Endothelial cell of umbilical vein (primary cell): Measurements from ENCODE around the gene DAPL1. TPM values are rescaled to one million over a fixed set of nuclear protein-coding genes. Genes with fewer than 3 reads are reported as not detected.

Experiments
- BruUV-seq: library from RNA; stranded (reverse); fragments of 400-500 nt; replicated peaks from 2 replicates; lab custom pipeline; 2021; lab: Mats Ljungman, UMichigan
- CTCF ChIA-PET: fragments of 300-600, 350-600 bp; sonication (Branson Sonifier 250); formaldehyde crosslinking; loops from one replicate; lab custom pipeline; 2021; ENCODE audit warnings: antibody characterized with exemption, inconsistent platforms; lab: Charles Lee
- POLR2A ChIA-PET: fragments of 300-600, 350-600 bp; sonication (Branson Sonifier 250); formaldehyde crosslinking; loops from one replicate; lab custom pipeline; 2021; ENCODE audit warnings: antibody characterized with exemption, inconsistent platforms; lab: Charles Lee
- DNase-seq: peaks from one replicate; pipeline ENCODE4 v3.0.0-alpha.2; 2011; ENCODE audit warnings: low read depth, low spot score
- FAIRE-seq: peaks from 2 replicates; lab custom pipeline; 2011; peaks lifted over from hg19 to GRCh38; lab: Jason Lieb, UNC
- H2AFZ ChIP-seq: 2 replicates; pipeline ENCODE4 v1.6.0; 2012; ENCODE audit warnings: low read depth, low read length, control low read depth, inconsistent platforms
- H3K27ac ChIP-seq: 2 replicates; pipeline ENCODE4 v1.5.1; 2011; ENCODE audit warnings: low read depth, mild to moderate bottlenecking, control low read depth, low read length, moderate library complexity; ENCODE audit not compliant: insufficient read depth
- H3K27me3 ChIP-seq, 2 experiments: 2 replicates each; pipeline versions ENCODE4 v1.6.0 to v1.6.1; 2011; ENCODE audit warnings: low read length in 2 of 2, mixed read lengths in 1 of 2; ENCODE audit not compliant: control insufficient read depth in 2 of 2, insufficient read depth in 2 of 2
- H3K36me3 ChIP-seq, 2 experiments: 2 replicates in 1 of 2; 3 replicates in 1 of 2; pipeline ENCODE4 v1.5.1; 2011; ENCODE audit warnings: low read length in 2 of 2, mild to moderate bottlenecking in 1 of 2, moderate library complexity in 1 of 2; ENCODE audit not compliant: control insufficient read depth in 2 of 2, insufficient read depth in 2 of 2; ENCODE audit errors: extremely low read depth in 1 of 2
- H3K4me1 ChIP-seq: 3 replicates; pipeline ENCODE4 v1.5.1; 2011; ENCODE audit warnings: mild to moderate bottlenecking, low read length; ENCODE audit not compliant: control insufficient read depth, insufficient read depth; ENCODE audit errors: extremely low read depth
- H3K4me2 ChIP-seq: 2 replicates; pipeline ENCODE4 v1.6.1; 2011; ENCODE audit warnings: low read length, control low read depth, mixed read lengths; ENCODE audit not compliant: insufficient read depth
- H3K4me3 ChIP-seq, 3 experiments: fragments of 200-600 bp in 1 of 3; sonication (generic), shearing (Covaris generic) in 1 of 3; replicated peaks in 1 of 3; 2 replicates each; pipeline ENCODE4 v1.5.1; 2011 to 2016; ENCODE audit warnings: control low read depth in 3 of 3, low read length in 3 of 3, mild to moderate bottlenecking in 2 of 3, inconsistent platforms in 1 of 3, low read depth in 1 of 3, moderate library complexity in 1 of 3; ENCODE audit not compliant: insufficient read depth in 1 of 3
- H3K79me2 ChIP-seq: 2 replicates; pipeline ENCODE4 v1.6.0; 2012; ENCODE audit warnings: low read length, inconsistent platforms; ENCODE audit not compliant: control insufficient read depth, insufficient read depth
- H3K9ac ChIP-seq: replicated peaks from 2 replicates; pipeline ENCODE3; 2011; ENCODE audit warnings: low read length, control low read depth; ENCODE audit not compliant: insufficient read depth; ENCODE audit errors: extremely low read depth
- H3K9me1 ChIP-seq: replicated peaks from 3 replicates; pipeline ENCODE4 v1.6.0; 2011; ENCODE audit warnings: mild to moderate bottlenecking, low read length; ENCODE audit not compliant: control insufficient read depth, insufficient read depth; ENCODE audit errors: extremely low read depth
- H3K9me3 ChIP-seq: replicated peaks from 2 replicates; pipeline ENCODE4 v1.5.1; 2012; ENCODE audit warnings: low read length, inconsistent platforms; ENCODE audit not compliant: control insufficient read depth, insufficient read depth
- H4K20me1 ChIP-seq: replicated peaks from 2 replicates; pipeline ENCODE3; 2011; ENCODE audit warnings: mild to moderate bottlenecking, low read length; ENCODE audit not compliant: control insufficient read depth, insufficient read depth; ENCODE audit errors: extremely low read depth
- FOS ChIP-seq: IDR thresholded peaks from 2 replicates; pipeline ENCODE4 v1.6.1; 2011; ENCODE audit warnings: mild to moderate bottlenecking, low read length, moderate library complexity, borderline replicate concordance; ENCODE audit not compliant: insufficient read depth
- GATA2 ChIP-seq: IDR thresholded peaks from 2 replicates; pipeline ENCODE4 v1.7.0; 2011; ENCODE audit warnings: low read depth, mild to moderate bottlenecking, moderate library complexity, mixed read lengths, low read length; ENCODE audit not compliant: insufficient read length, insufficient read depth
- MAX ChIP-seq: IDR thresholded peaks from 2 replicates; pipeline ENCODE4 v1.6.1; 2011; ENCODE audit not compliant: insufficient read depth, insufficient read length
- MYC ChIP-seq: IDR thresholded peaks from one replicate; pipeline ENCODE4 v1.6.1; 2011; ENCODE audit warnings: mild to moderate bottlenecking, low read depth, low read length
- POLR2AphosphoS5 ChIP-seq: IDR thresholded peaks from 2 replicates; pipeline ENCODE4 v1.6.1; 2012; ENCODE audit warnings: low read depth, mild to moderate bottlenecking, control low read depth, low read length, moderate library complexity; ENCODE audit not compliant: insufficient read depth
- dilution Hi-C: fragments of 300-500 bp; cut with MboI; formaldehyde crosslinking; loops from one replicate; pipeline ENCODE4 v1.15.0; 2019; ENCODE audit warnings: low sequenced_read_pairs; ENCODE audit not compliant: extremely low pct_ligation_motif_present
- intact Hi-C: fragments of 100-400 bp; cut with micrococcal nuclease; formaldehyde crosslinking; loops from one replicate; pipeline ENCODE4 v1.10.0; 2022
- polyA plus RNA-seq, 4 experiments: library from polyadenylated mRNA; depleted of rRNA in 3 of 4; stranded (reverse) in 3 of 4; unstranded in 1 of 4; fragments of >200 nt; gene quantifications; 2 replicates each; pipeline versions ENCODE4 v1.2.1 to v1.2.3, GENCODE V29; 2011 to 2012; ENCODE audit warnings: missing spikeins in 1 of 4
- total RNA-seq: library from RNA; stranded (reverse); gene quantifications from 2 replicates; pipeline ENCODE4 v1.2.3, GENCODE V29; 2021

The DAPL1 gene
- total and polyA plus RNA-seq, 2 donors (not counting 3 experiments of a cell fraction or from before 2014, with no cell fraction given) = not detected

GRCh38 chr2:158750458-158751125 is 44.5 kb upstream of the DAPL1 start:
- Histone ChIP-seq H2AFZ (no peak overlapping the region), H3K27me3 (peaks cover 25 to 49% of the 10 kb centered on the region in 2 experiments), H3K9me1 (no peaks in the 10 kb centered on the region), H3K79me2 (no peaks in the 10 kb centered on the region), H3K9me3 (no peaks in the 10 kb centered on the region), H3K4me1 (peaks cover 3% of the 10 kb centered on the region), H3K4me2 (no peak overlapping the region), H4K20me1 (no peaks in the 10 kb centered on the region), H3K27ac (no peak overlapping the region), H3K36me3 (no peaks in the 10 kb centered on the region), H3K9ac (no peak overlapping the region), H3K4me3 (no peak overlapping the region)
- dilution Hi-C loops = no loop called here
- ChIA-PET CTCF (interaction anchor here (1.3 to 7.7 kb wide), 4 partner anchors 294 to 727 kb away, joined by 3 to 207 read pairs (median 98); partner anchors contain the start of genes CCDC148 and PKP4), POLR2A (no interaction called here)
- DNase-seq (no peak), FAIRE-seq (no peak)
- BruUV-seq = no TSS peak
- no peak for TF ChIP-seq GATA2
- TF ChIP-seq POLR2AphosphoS5 = no peak
- TF ChIP-seq FOS = no peak
- TF ChIP-seq MYC = no peak
- no peak for TF ChIP-seq MAX
- intact Hi-C loops = no loop called here
